ENCODE results near the gene HAPLN1.
A peak's percentile ranks its signal among the peaks of the same experiment; 100 is the strongest.
"Not testable (repeated sequence)": the region's sequence is repeated elsewhere in the genome, so short reads cannot be mapped to it uniquely, and the experiment has no call there.

HAPLN1 gene

GRCh38 chr5:83720836-83721537 lies at the start of gene HAPLN1:
HAPLN1 (minus strand) TSS chr5:83720855; CDS start chr5:83673523, 47,332 bp downstream.
- no peak for DNase-seq

GRCh38 chr5:83767409-83767992 lies 46.8 kb upstream of the HAPLN1 start:
- DNase-seq: no peak

- no peak for DNase-seq
Measured at GRCh38 chr5:83764101-83764500, 43.4 kb upstream of the HAPLN1 start.

GRCh38 chr5:83760579-83760978 lies 39.9 kb upstream of the HAPLN1 start:
- no peak for DNase-seq

GRCh38 chr5:83752700-83753099 lies 32.0 kb upstream of the HAPLN1 start:
- DNase-seq: no peak

GRCh38 chr5:83751201-83751600 lies 30.5 kb upstream of the HAPLN1 start:
- DNase-seq: no peak

- no peak for DNase-seq
Measured at GRCh38 chr5:83750749-83751148, 30.1 kb upstream of the HAPLN1 start.

GRCh38 chr5:83745816-83746215 lies 25.2 kb upstream of the HAPLN1 start:
- DNase-seq: no peak

- DNase-seq: no peak
Measured at GRCh38 chr5:83744821-83745220, 24.2 kb upstream of the HAPLN1 start.

GRCh38 chr5:83742089-83742488 lies 21.4 kb upstream of the HAPLN1 start:
- no peak for DNase-seq

GRCh38 chr5:83741571-83741970 lies 20.9 kb upstream of the HAPLN1 start:
- DNase-seq: no peak

GRCh38 chr5:83740741-83741140 lies 20.1 kb upstream of the HAPLN1 start:
- DNase-seq: no peak

- DNase-seq: not testable (repeated sequence)
Measured at GRCh38 chr5:83736169-83736568, 15.5 kb upstream of the HAPLN1 start.

- DNase-seq: not testable (repeated sequence)
Measured at GRCh38 chr5:83735058-83735457, 14.4 kb upstream of the HAPLN1 start.

- DNase-seq: no peak
Measured at GRCh38 chr5:83731638-83732037, 11.0 kb upstream of the HAPLN1 start.

GRCh38 chr5:83729362-83729761 lies 8.7 kb upstream of the HAPLN1 start:
- no peak for DNase-seq

GRCh38 chr5:83726912-83727311 lies 6.3 kb upstream of the HAPLN1 start:
- no peak for DNase-seq

- no peak for DNase-seq
Measured at GRCh38 chr5:83724935-83725334, 4.3 kb upstream of the HAPLN1 start.

GRCh38 chr5:83724001-83724400 lies 3.3 kb upstream of the HAPLN1 start:
- DNase-seq: no peak

- no peak for DNase-seq
Measured at GRCh38 chr5:83723031-83723430, 2.4 kb upstream of the HAPLN1 start.

GRCh38 chr5:83721953-83722901 lies 1.6 kb upstream of the HAPLN1 start:
- peak; percentile 55 for DNase-seq

GRCh38 chr5:83718936-83719495 lies 1.6 kb downstream of the HAPLN1 start:
- no peak for DNase-seq

- peak; percentile 63 for DNase-seq
Measured at GRCh38 chr5:83718195-83718825, 2.3 kb downstream of the HAPLN1 start.

Measured in NCI-H526 treated with DMSO at 0.1 percent for 48 hours (cell line).